T-helper 22 cell (primary cell): ENCODE results near the gene TTLL11.
"Not testable (repeated sequence)": the region's sequence is repeated elsewhere in the genome, so short reads cannot be mapped to it uniquely, and the experiment has no call there.

Experiments
- DNase-seq: peaks from one replicate; pipeline ENCODE4 v3.0.0-alpha.2; 2020; ENCODE audit warnings: low read depth

Gene TTLL11

GRCh38 chr9:121902461-121903135 lies 190.5 kb downstream of the TTLL11 start:
- no peak for DNase-seq

GRCh38 chr9:121901616-121902015 lies 191.5 kb downstream of the TTLL11 start:
- DNase-seq = no peak

- DNase-seq = no peak
Observed at GRCh38 chr9:121900163-121900562, 192.9 kb downstream of the TTLL11 start.

GRCh38 chr9:121898856-121899255 lies 194.3 kb downstream of the TTLL11 start:
- no peak for DNase-seq

- DNase-seq = no peak
Observed at GRCh38 chr9:121897140-121897539, 196.0 kb downstream of the TTLL11 start.

GRCh38 chr9:121896545-121896943 lies 196.6 kb downstream of the TTLL11 start:
- DNase-seq = no peak

- DNase-seq = no peak
Observed at GRCh38 chr9:121895818-121896544, 197.1 kb downstream of the TTLL11 start.

- DNase-seq = no peak
Observed at GRCh38 chr9:121895358-121895757, 197.8 kb downstream of the TTLL11 start.

- DNase-seq = not testable (repeated sequence)
Observed at GRCh38 chr9:121894380-121894779, 198.7 kb downstream of the TTLL11 start.

GRCh38 chr9:121893786-121894185 lies 199.3 kb downstream of the TTLL11 start:
- DNase-seq = no peak

- DNase-seq = no peak
Observed at GRCh38 chr9:121892706-121893105, 200.4 kb downstream of the TTLL11 start.

GRCh38 chr9:121890746-121891145 lies 202.4 kb downstream of the TTLL11 start:
- no peak for DNase-seq

- no peak for DNase-seq
Observed at GRCh38 chr9:121889990-121890563, 203.0 kb downstream of the TTLL11 start.

GRCh38 chr9:121888438-121888775 lies 204.7 kb downstream of the TTLL11 start:
- no peak for DNase-seq

- no peak for DNase-seq
Observed at GRCh38 chr9:121887553-121888437, 205.3 kb downstream of the TTLL11 start.

GRCh38 chr9:121886759-121887485 lies 206.2 kb downstream of the TTLL11 start:
- no peak for DNase-seq

- DNase-seq = no peak
Observed at GRCh38 chr9:121885345-121885901, 207.7 kb downstream of the TTLL11 start.

- DNase-seq = no peak
Observed at GRCh38 chr9:121884057-121884541, 209.0 kb downstream of the TTLL11 start.

- no peak for DNase-seq
Observed at GRCh38 chr9:121883281-121884056, 209.6 kb downstream of the TTLL11 start.

- no peak for DNase-seq
Observed at GRCh38 chr9:121881920-121882500, 211.1 kb downstream of the TTLL11 start.
